GM12878 (cell line): ENCODE data around the gene CCNH. TPM values are rescaled to one million over a fixed set of nuclear protein-coding genes. Genes with fewer than 3 reads are reported as not detected.

Experiments used
- ATAC-seq: fragments of 200-7000 bp; cut with Tn5 transposase; 3 replicates; pipeline ENCODE4 v1.9.1; 2020; ENCODE audit warnings: mild to moderate bottlenecking, moderate library complexity
- BruUV-seq: library from RNA; stranded (reverse); fragments of 400-500 nt; replicated peaks from 2 replicates; lab custom pipeline; 2021; lab: Mats Ljungman, UMichigan
- CTCF ChIA-PET: fragments of 300-600 bp; sonication (Branson Sonifier 250); formaldehyde crosslinking; extraction: SDS; loops from one replicate; lab custom pipeline; 2021; ENCODE audit warnings: inconsistent platforms; lab: Yijun Ruan, JAX
- POLR2A ChIA-PET: fragments of 350-600 bp; formaldehyde crosslinking; extraction: SDS; loops from one replicate; lab custom pipeline; 2021; ENCODE audit warnings: inconsistent platforms; lab: Charles Lee
- RAD21 ChIA-PET: fragments of 300-600 bp; sonication (Branson Sonifier 250); formaldehyde crosslinking; loops from one replicate; lab custom pipeline; 2023; ENCODE audit warnings: antibody characterized with exemption; ENCODE audit not compliant: unreplicated experiment; lab: Charles Lee
- SMC1A ChIA-PET: fragments of 300-600 bp; sonication (Branson Sonifier 250); formaldehyde crosslinking; loops from one replicate; lab custom pipeline; 2023; ENCODE audit not compliant: unreplicated experiment, uncharacterized antibody; lab: Charles Lee
- DNase-seq: peaks from one replicate; pipeline ENCODE4 v3.0.0-alpha.2; 2011; ENCODE audit warnings: low read depth, low spot score
- FAIRE-seq: peaks from 3 replicates; lab custom pipeline; 2011; peaks lifted over from hg19 to GRCh38; lab: Jason Lieb, UNC
- H2AFZ ChIP-seq: 2 replicates; pipeline ENCODE4 v1.6.0; 2011; ENCODE audit warnings: low read depth, low read length, control low read depth; ENCODE audit not compliant: control insufficient read depth
- H3K27ac ChIP-seq: 2 replicates; pipeline ENCODE4 v1.5.1; 2011; ENCODE audit warnings: control low read depth; ENCODE audit not compliant: control insufficient read depth, insufficient read depth
- H3K27me3 ChIP-seq, 2 experiments: replicated peaks in 1 of 2; 2 replicates each; pipeline versions ENCODE4 v1.6.0 to v1.6.1; 2011; ENCODE audit warnings: low read length in 1 of 2; ENCODE audit not compliant: control insufficient read depth in 2 of 2, insufficient read depth in 2 of 2
- H3K36me3 ChIP-seq, 2 experiments: 2 replicates each; pipeline ENCODE4 v1.5.1; 2011; ENCODE audit warnings: low read length in 1 of 2; ENCODE audit not compliant: control insufficient read depth in 2 of 2, insufficient read depth in 2 of 2
- H3K4me1 ChIP-seq: 2 replicates; pipeline ENCODE4 v1.6.1; 2011; ENCODE audit warnings: mild to moderate bottlenecking, low read length, moderate library complexity, mixed read lengths; ENCODE audit not compliant: control insufficient read depth, insufficient read depth
- H3K4me2 ChIP-seq: 2 replicates; pipeline ENCODE4 v1.6.0; 2011; ENCODE audit warnings: control low read depth; ENCODE audit not compliant: control insufficient read depth, insufficient read depth
- H3K4me3 ChIP-seq: fragments of 200-600 bp; sonication (generic); 2 replicates; pipeline ENCODE4 v1.5.1; 2016
- H3K79me2 ChIP-seq: 2 replicates; pipeline ENCODE4 v1.6.0; 2011; ENCODE audit warnings: low read length; ENCODE audit not compliant: control insufficient read depth, insufficient read depth
- H3K9ac ChIP-seq: 2 replicates; pipeline ENCODE4 v1.8.0; 2011; ENCODE audit warnings: low read length, control low read depth, mixed read lengths; ENCODE audit not compliant: control insufficient read depth, insufficient read depth
- H3K9me3 ChIP-seq: replicated peaks from 3 replicates; pipeline ENCODE4 v1.5.1; 2011; ENCODE audit warnings: mild to moderate bottlenecking, low read length; ENCODE audit not compliant: control insufficient read depth, insufficient read depth
- H4K20me1 ChIP-seq: 2 replicates; pipeline ENCODE4 v1.6.0; 2011; ENCODE audit not compliant: control insufficient read depth, insufficient read depth
- BCL11A ChIP-seq: IDR thresholded peaks from 2 replicates; pipeline ENCODE4 v1.6.1; 2011; ENCODE audit warnings: low read depth, low read length
- EGR1 ChIP-seq, 2 experiments: IDR thresholded peaks; 1 replicate in 1 of 2; 2 replicates in 1 of 2; pipeline ENCODE4 v1.6.1; 2011 to 2012; ENCODE audit warnings: low read depth in 2 of 2, low read length in 2 of 2, borderline replicate concordance in 1 of 2, mild to moderate bottlenecking in 1 of 2, moderate library complexity in 1 of 2
- FOXK2 ChIP-seq: fragments of 450-650 bp; IDR thresholded peaks from 2 replicates; pipeline ENCODE4 v1.6.1; 2017; ENCODE audit warnings: mild to moderate bottlenecking, moderate library complexity
- ZNF207 ChIP-seq: fragments of 450-650 bp; IDR thresholded peaks from 2 replicates; pipeline ENCODE4 v1.6.1; 2014; ENCODE audit warnings: antibody characterized with exemption, mild to moderate bottlenecking, borderline replicate concordance
- WGBS: methylation state at CpG from one replicate; pipeline ENCODE4 v1.1.6; 2016; ENCODE audit warnings: low lambda C conversion rate; ENCODE audit not compliant: insufficient replicate concordance, insufficient coverage; ENCODE audit errors: missing lambda C conversion rate; 5-methylcytosine and 5-hydroxymethylcytosine counted together
- in situ Hi-C: fragments of 300-500 bp; cut with MboI; formaldehyde crosslinking; loops from 9 replicates; pipeline ENCODE4 v1.14.3; 2018; ENCODE audit warnings: mixed read lengths
- intact Hi-C: fragments of 100-400 bp; cut with micrococcal nuclease; formaldehyde crosslinking; loops from one replicate; pipeline ENCODE4 v1.14.2; 2022; ENCODE audit not compliant: unreplicated experiment
- polyA plus RNA-seq, 11 experiments: library from polyadenylated mRNA; depleted of rRNA in 4 of 11; unstranded in 6 of 11; stranded (reverse) in 5 of 11; fragments of >200 nt; fragmentation: Nextera tagmentation in 4 of 11; fragmentation: Illumina TruSeq in 1 of 11; extraction: Ambion mirVana in 4 of 11; extraction: Trizol in 1 of 11; gene quantifications; 1 replicate in 1 of 11; 2 replicates in 10 of 11; pipeline versions ENCODE4 v1.2.1 to v1.2.3, GENCODE V29; 2011 to 2016; ENCODE audit warnings: inconsistent platforms in 2 of 11, missing spikeins in 2 of 11, low read depth in 1 of 11
- total RNA-seq, 4 experiments: library from RNA; depleted of rRNA in 3 of 4; stranded (reverse); fragments of >200 nt in 3 of 4; fragmentation: Illumina TruSeq in 1 of 4; extraction: Trizol in 1 of 4; gene quantifications; 2 replicates each; pipeline versions ENCODE4 v1.2.1 to v1.2.3, GENCODE V29; 2013 to 2021
- TF ChIP-seq, protein P1 (sequence below): IDR thresholded peaks from 2 replicates; pipeline ENCODE4 v1.6.1; 2011; ENCODE audit warnings: mild to moderate bottlenecking, low read depth, low read length, moderate library complexity; ENCODE audit not compliant: insufficient replicate concordance
- TF ChIP-seq, protein P2 (sequence below): IDR thresholded peaks from 2 replicates; pipeline ENCODE4 v1.6.1; 2011; ENCODE audit warnings: borderline replicate concordance, low read depth, mild to moderate bottlenecking, moderate library complexity, mixed read lengths, low read length; ENCODE audit not compliant: insufficient read depth; ENCODE audit errors: extremely low read length

Gene CCNH
- total and polyA plus RNA-seq, 10 of the 15 experiments (the other 5 are each of a cell fraction or from before 2014, with no cell fraction given) = 43.9 to 116 (median 81.4) TPM

DNA sequence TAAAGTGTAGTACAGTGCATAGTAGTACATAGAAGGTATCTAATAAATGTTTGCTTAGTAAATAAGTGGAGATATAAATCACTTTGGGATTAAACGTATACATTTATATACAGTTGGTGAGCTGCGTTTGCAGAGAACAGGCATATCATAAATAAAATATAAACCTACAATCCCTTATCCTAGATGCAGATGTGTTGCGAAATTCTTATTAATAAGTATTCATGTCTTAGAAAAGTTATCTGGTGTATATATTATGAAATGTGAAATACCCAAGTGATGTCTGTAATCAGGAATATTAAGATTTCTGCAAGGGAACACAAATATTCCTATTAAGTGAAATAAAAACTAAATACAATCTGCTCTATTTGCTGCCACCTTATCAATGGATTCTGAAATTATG lies 8.8 kb downstream of the CCNH start:
- TF ChIP-seq FOXK2 (no peak), EGR1 (IDR thresholded peaks at IDR 0.05; ENCODE audit: borderline replicate concordance in 1 of 2, low read depth in 2 of 2, low read length in 2 of 2) (no peak), ZNF207 (no peak), BCL11A (no peak)
- TF ChIP-seq, protein P1, sequence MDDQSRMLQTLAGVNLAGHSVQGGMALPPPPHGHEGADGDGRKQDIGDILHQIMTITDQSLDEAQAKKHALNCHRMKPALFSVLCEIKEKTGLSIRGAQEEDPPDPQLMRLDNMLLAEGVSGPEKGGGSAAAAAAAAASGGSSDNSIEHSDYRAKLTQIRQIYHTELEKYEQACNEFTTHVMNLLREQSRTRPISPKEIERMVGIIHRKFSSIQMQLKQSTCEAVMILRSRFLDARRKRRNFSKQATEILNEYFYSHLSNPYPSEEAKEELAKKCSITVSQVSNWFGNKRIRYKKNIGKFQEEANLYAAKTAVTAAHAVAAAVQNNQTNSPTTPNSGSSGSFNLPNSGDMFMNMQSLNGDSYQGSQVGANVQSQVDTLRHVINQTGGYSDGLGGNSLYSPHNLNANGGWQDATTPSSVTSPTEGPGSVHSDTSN = no peak
- TF ChIP-seq, protein P2, sequence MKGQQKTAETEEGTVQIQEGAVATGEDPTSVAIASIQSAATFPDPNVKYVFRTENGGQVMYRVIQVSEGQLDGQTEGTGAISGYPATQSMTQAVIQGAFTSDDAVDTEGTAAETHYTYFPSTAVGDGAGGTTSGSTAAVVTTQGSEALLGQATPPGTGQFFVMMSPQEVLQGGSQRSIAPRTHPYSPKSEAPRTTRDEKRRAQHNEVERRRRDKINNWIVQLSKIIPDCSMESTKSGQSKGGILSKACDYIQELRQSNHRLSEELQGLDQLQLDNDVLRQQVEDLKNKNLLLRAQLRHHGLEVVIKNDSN = no peak
- H3K27me3 ChIP-seq = no peaks in the 10 kb centered on the region
- no peaks in the 10 kb centered on the region for H3K4me1 ChIP-seq
- no peaks in the 10 kb centered on the region; the same call in 2 of the 3 replicates for H3K9me3 ChIP-seq
- ChIA-PET POLR2A (no interaction called here), RAD21 (interaction anchor here (3.2 kb wide), 1 partner anchor 333 kb away, joined by 12 read pairs; no protein-coding TSS in a partner anchor), SMC1A (interaction anchor here (1.3 to 2.7 kb wide), 8 partner anchors 8 to 417 kb away, joined by 3 to 14 read pairs (median 4); no protein-coding TSS in a partner anchor), CTCF (interaction anchor here (1.3 to 1.5 kb wide), 3 partner anchors 334 to 417 kb away, joined by 3 to 5 read pairs (median 5); no protein-coding TSS in a partner anchor)
- peaks cover 2% of the 10 kb centered on the region; the same call in 1 of the 2 replicates for H3K79me2 ChIP-seq
- H2AFZ ChIP-seq = no peak overlapping the region
- in situ Hi-C loops = loop anchor here (25.0 kb wide), 1 partner anchor 792 kb away; the partner anchor contains the start of gene COX7C
- intact Hi-C loops = loop anchor here (5.0 to 10.0 kb wide), 3 partner anchors 137 to 519 kb away; partner anchors contain the start of gene RASA1
- no peak overlapping the region for H3K27ac ChIP-seq
- no peaks in the 10 kb centered on the region for H4K20me1 ChIP-seq
- no TSS peak for BruUV-seq
- DNase-seq (no peak), FAIRE-seq (no peak), ATAC-seq (no peak)
- no peak overlapping the region for H3K4me3 ChIP-seq
- H3K4me2 ChIP-seq = no peak overlapping the region
- WGBS = 97% methylated on average over 3 of the region's 3 CpGs
- H3K9ac ChIP-seq = no peak overlapping the region
- peaks cover 3 to 17% of the 10 kb centered on the region in 2 experiments for H3K36me3 ChIP-seq
